C4-2B (cell line): Measurements from ENCODE around the gene PTK7.
"Not testable (repeated sequence)": the region's sequence is repeated elsewhere in the genome, so short reads cannot be mapped to it uniquely, and the experiment has no call there.

ENCODE experiments used
- H3K27ac ChIP-seq: fragments of 450-650 bp; 2 replicates; pipeline ENCODE4 v1.5.1; 2017
- CTCF ChIP-seq: fragments of 450-650 bp; conservative IDR thresholded peaks from 2 replicates; pipeline ENCODE4 v1.5.1; 2017; ENCODE audit warnings: mild to moderate bottlenecking
- ZFX ChIP-seq: fragments of 450-650 bp; IDR thresholded peaks from 2 replicates; pipeline ENCODE4 v1.6.1; 2017

Gene PTK7

GRCh38 chr6:43113431-43114260 lies 37.5 kb downstream of the PTK7 start:
- no peak overlapping the region for H3K27ac ChIP-seq
- no peak for TF ChIP-seq CTCF
- no peak for TF ChIP-seq ZFX

GRCh38 chr6:43115365-43115764 lies 39.3 kb downstream of the PTK7 start:
- H3K27ac ChIP-seq, result no peak overlapping the region
- TF ChIP-seq ZFX (no peak), CTCF (no peak)

- H3K27ac ChIP-seq, result not testable (repeated sequence)
Observed at GRCh38 chr6:43117466-43117865, 41.4 kb downstream of the PTK7 start.

GRCh38 chr6:43119482-43119881 lies 43.4 kb downstream of the PTK7 start:
- no peak for TF ChIP-seq ZFX
- no peak for TF ChIP-seq CTCF

GRCh38 chr6:43120101-43120763 lies 44.1 kb downstream of the PTK7 start:
- H3K27ac ChIP-seq, result no peak overlapping the region
- no peak for TF ChIP-seq CTCF
- TF ChIP-seq ZFX, result no peak

More at GRCh38 chr6:43119482-43119881, 43.4 kb downstream of the PTK7 start:
- H3K27ac ChIP-seq, result no peak overlapping the region

- no peak for TF ChIP-seq CTCF
- TF ChIP-seq ZFX, result no peak
- H3K27ac ChIP-seq, result no peak overlapping the region
Observed at GRCh38 chr6:43120944-43121913, 45.1 kb downstream of the PTK7 start.

- no peak for TF ChIP-seq ZFX
- TF ChIP-seq CTCF, result no peak
- no peak overlapping the region for H3K27ac ChIP-seq
Observed at GRCh38 chr6:43122146-43122545, 46.0 kb downstream of the PTK7 start.
